Keratinocyte (primary cell): ENCODE measurements around the gene CLEC12A. TPM values are rescaled to one million over a fixed set of nuclear protein-coding genes. Genes with fewer than 3 reads are reported as not detected.

ENCODE experiments used
- DNase-seq: peaks from one replicate; pipeline ENCODE4 v3.0.0-alpha.2; 2011; ENCODE audit warnings: low read depth, missing footprints, low spot score
- FAIRE-seq: peaks from 2 replicates; lab custom pipeline; 2011; peaks lifted over from hg19 to GRCh38; lab: Jason Lieb, UNC
- H2AFZ ChIP-seq: 2 replicates; pipeline ENCODE4 v1.6.0; 2012; ENCODE audit warnings: low read length, control low read depth, inconsistent platforms; ENCODE audit not compliant: control insufficient read depth
- H3K27ac ChIP-seq: 2 replicates; pipeline ENCODE4 v1.5.1; 2011; ENCODE audit warnings: low read length; ENCODE audit not compliant: control insufficient read depth, insufficient read depth
- H3K27me3 ChIP-seq: 3 replicates; pipeline ENCODE4 v1.6.0; 2011; ENCODE audit warnings: low read length; ENCODE audit not compliant: control insufficient read depth, insufficient read depth; ENCODE audit errors: extremely low read depth
- H3K36me3 ChIP-seq, 2 experiments: 2 replicates in 1 of 2; 3 replicates in 1 of 2; pipeline ENCODE4 v1.5.1; 2011; ENCODE audit warnings: low read length in 2 of 2, mild to moderate bottlenecking in 1 of 2; ENCODE audit not compliant: control insufficient read depth in 2 of 2, insufficient read depth in 2 of 2; ENCODE audit errors: extremely low read depth in 1 of 2
- H3K4me1 ChIP-seq: 3 replicates; pipeline ENCODE4 v1.5.1; 2011; ENCODE audit warnings: low read length; ENCODE audit not compliant: control insufficient read depth, insufficient read depth; ENCODE audit errors: extremely low read depth
- H3K4me2 ChIP-seq: 3 replicates; pipeline ENCODE4 v1.6.0; 2011; ENCODE audit warnings: low read depth, low read length; ENCODE audit not compliant: control insufficient read depth, insufficient read depth; ENCODE audit errors: extremely low read depth
- H3K4me3 ChIP-seq, 3 experiments: fragments of 200-600 bp in 1 of 3; sonication (generic) in 1 of 3; 2 replicates in 2 of 3; 3 replicates in 1 of 3; pipeline ENCODE4 v1.5.1; 2011 to 2016; ENCODE audit warnings: low read length in 3 of 3, mild to moderate bottlenecking in 3 of 3, control low read depth in 2 of 3, inconsistent platforms in 1 of 3, low read depth in 1 of 3, mixed read lengths in 1 of 3, mixed run types in 1 of 3, moderate library complexity in 1 of 3; ENCODE audit not compliant: control insufficient read depth in 2 of 3, insufficient read depth in 2 of 3; ENCODE audit errors: extremely low read depth in 1 of 3
- H3K79me2 ChIP-seq: 2 replicates; pipeline ENCODE4 v1.6.0; 2012; ENCODE audit warnings: low read length; ENCODE audit not compliant: control insufficient read depth, insufficient read depth
- H3K9ac ChIP-seq: 3 replicates; pipeline ENCODE4 v1.6.0; 2011; ENCODE audit warnings: low read length; ENCODE audit not compliant: control insufficient read depth, insufficient read depth; ENCODE audit errors: extremely low read depth
- H3K9me1 ChIP-seq: 3 replicates; pipeline ENCODE4 v1.6.0; 2011; ENCODE audit warnings: low read length; ENCODE audit not compliant: control insufficient read depth, insufficient read depth; ENCODE audit errors: extremely low read depth
- H3K9me3 ChIP-seq: 2 replicates; pipeline ENCODE4 v1.5.1; 2012; ENCODE audit warnings: low read depth, low read length; ENCODE audit not compliant: control insufficient read depth
- H4K20me1 ChIP-seq: 3 replicates; pipeline ENCODE4 v1.6.0; 2011; ENCODE audit warnings: low read length; ENCODE audit not compliant: control insufficient read depth, insufficient read depth; ENCODE audit errors: extremely low read depth
- EZH2 ChIP-seq: IDR thresholded peaks from one replicate; pipeline ENCODE4 v1.6.1; 2012; ENCODE audit warnings: inconsistent platforms, mild to moderate bottlenecking, low read length, moderate library complexity
- dilution Hi-C: fragments of 300-500 bp; cut with MboI; formaldehyde crosslinking; loops from one replicate; pipeline ENCODE4 v1.7.0; 2020; ENCODE audit warnings: low sequenced_read_pairs; ENCODE audit not compliant: extremely low pct_ligation_motif_present
- polyA plus RNA-seq, 5 experiments: library from polyadenylated mRNA; depleted of rRNA in 3 of 5; stranded (reverse) in 3 of 5; stranded (forward) in 1 of 5; unstranded in 1 of 5; fragments of >200 nt; gene quantifications; 1 replicate in 1 of 5; 2 replicates in 3 of 5; 3 replicates in 1 of 5; pipeline versions ENCODE4 v1.2.1 to v1.2.3, GENCODE V29; 2011 to 2012; ENCODE audit warnings: missing spikeins in 2 of 5, low read depth in 1 of 5, low replicate concordance in 1 of 5
- TF ChIP-seq, protein P1 (sequence below), 3 experiments: IDR thresholded peaks in 1 of 3; conservative IDR thresholded peaks in 1 of 3; optimal IDR thresholded peaks in 1 of 3; 2 replicates in 2 of 3; 3 replicates in 1 of 3; pipeline versions ENCODE3 to v1.5.1; 2011; ENCODE audit warnings: low read length in 3 of 3, mild to moderate bottlenecking in 3 of 3, moderate library complexity in 2 of 3, control low read depth in 1 of 3, inconsistent platforms in 1 of 3; ENCODE audit not compliant: insufficient read depth in 2 of 3; ENCODE audit errors: extremely low read depth in 1 of 3

CLEC12A gene
- polyA plus RNA-seq, 1 donor (not counting 4 experiments of a cell fraction or from before 2014, with no cell fraction given), result not detected

DNA sequence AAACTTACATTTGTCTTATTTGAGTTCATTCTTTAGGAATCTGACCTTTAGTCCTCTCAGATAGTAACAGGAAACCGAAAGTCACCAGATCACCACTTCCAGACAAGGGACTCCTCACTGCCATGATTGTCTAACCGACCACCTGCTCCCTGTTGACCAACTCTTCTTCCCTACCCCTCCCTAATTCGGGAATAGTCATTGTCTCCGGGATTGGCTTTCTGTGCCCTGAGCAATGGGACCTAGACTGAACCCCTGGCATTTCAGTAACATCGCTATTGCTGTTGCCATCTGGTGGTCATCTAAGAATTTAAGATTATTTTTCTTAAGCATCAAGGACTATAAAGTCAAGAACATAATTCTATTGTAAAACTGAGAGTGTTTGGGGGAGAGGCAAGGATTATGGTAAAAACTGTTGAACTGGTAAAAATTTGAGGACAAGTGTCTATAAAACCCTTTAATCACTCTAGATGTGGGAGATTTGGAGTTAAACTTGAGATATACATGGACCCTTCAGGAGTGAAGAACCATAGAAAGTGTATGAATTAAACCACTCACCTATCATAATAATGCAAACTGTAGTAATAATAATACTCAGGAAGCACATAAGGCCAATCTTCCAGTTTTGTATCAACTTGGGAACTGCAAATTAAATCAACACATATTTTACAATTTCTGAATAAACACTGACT lies 45.4 kb upstream of the CLEC12A start:
- H3K4me1 ChIP-seq, result peaks cover 13% of the 10 kb centered on the region
- H3K9ac ChIP-seq, result no peak overlapping the region
- H4K20me1 ChIP-seq, result no peaks in the 10 kb centered on the region
- peak; percentile 86 for FAIRE-seq
- H3K27ac ChIP-seq, result no peak overlapping the region
- no peaks in the 10 kb centered on the region for H3K9me1 ChIP-seq
- DNase-seq, result no peak
- no peak for TF ChIP-seq EZH2
- TF ChIP-seq, protein P1, sequence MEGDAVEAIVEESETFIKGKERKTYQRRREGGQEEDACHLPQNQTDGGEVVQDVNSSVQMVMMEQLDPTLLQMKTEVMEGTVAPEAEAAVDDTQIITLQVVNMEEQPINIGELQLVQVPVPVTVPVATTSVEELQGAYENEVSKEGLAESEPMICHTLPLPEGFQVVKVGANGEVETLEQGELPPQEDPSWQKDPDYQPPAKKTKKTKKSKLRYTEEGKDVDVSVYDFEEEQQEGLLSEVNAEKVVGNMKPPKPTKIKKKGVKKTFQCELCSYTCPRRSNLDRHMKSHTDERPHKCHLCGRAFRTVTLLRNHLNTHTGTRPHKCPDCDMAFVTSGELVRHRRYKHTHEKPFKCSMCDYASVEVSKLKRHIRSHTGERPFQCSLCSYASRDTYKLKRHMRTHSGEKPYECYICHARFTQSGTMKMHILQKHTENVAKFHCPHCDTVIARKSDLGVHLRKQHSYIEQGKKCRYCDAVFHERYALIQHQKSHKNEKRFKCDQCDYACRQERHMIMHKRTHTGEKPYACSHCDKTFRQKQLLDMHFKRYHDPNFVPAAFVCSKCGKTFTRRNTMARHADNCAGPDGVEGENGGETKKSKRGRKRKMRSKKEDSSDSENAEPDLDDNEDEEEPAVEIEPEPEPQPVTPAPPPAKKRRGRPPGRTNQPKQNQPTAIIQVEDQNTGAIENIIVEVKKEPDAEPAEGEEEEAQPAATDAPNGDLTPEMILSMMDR (optimal IDR thresholded peaks at IDR 0.05 in 1 of 3, IDR thresholded peaks at IDR 0.05 in 1 of 3, conservative IDR thresholded peaks at IDR 0.05 in 1 of 3; ENCODE audit: extremely low read depth in 1 of 3, insufficient read depth in 2 of 3, low read length in 3 of 3), result peak; percentile 37 to 47 (median 41)
- peak overlapping the region in 2 of 3 experiments; percentile 22 to 45 for H3K4me3 ChIP-seq
- H3K36me3 ChIP-seq, result no peaks in the 10 kb centered on the region
- H3K79me2 ChIP-seq, result no peaks in the 10 kb centered on the region
- H3K27me3 ChIP-seq, result no peaks in the 10 kb centered on the region
- no peaks in the 10 kb centered on the region for H3K9me3 ChIP-seq
- peak overlapping the region; percentile 67 for H3K4me2 ChIP-seq
- dilution Hi-C loops, result no loop called here
- peak overlapping the region; percentile 89 for H2AFZ ChIP-seq

DNA sequence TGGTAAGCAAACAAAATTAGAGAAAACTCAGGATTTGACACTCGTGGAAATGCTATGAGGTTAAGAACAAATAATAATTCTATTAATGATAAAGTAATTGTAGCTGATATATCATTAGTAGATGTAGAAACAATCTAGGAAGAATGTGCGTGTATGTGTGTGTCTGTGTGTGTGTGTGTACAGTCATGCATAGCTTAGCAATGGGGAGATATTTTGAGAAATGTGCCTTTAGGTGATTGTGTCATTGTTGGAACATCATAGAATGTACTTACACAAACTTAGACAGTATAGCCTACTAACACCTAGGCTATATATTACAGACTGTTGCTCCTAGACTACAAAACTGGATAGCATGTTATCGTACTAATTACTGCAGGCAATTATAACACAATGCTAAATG lies 44.3 kb upstream of the CLEC12A start:
- Histone ChIP-seq H3K9me1 (no peaks in the 10 kb centered on the region), H3K9me3 (no peaks in the 10 kb centered on the region), H3K27me3 (no peaks in the 10 kb centered on the region), H3K27ac (no peak overlapping the region), H4K20me1 (no peaks in the 10 kb centered on the region), H3K4me2 (peak overlapping the region; percentile 27), H3K79me2 (no peaks in the 10 kb centered on the region), H3K4me3 (no peak overlapping the region), H3K9ac (no peak overlapping the region), H3K4me1 (peaks cover 18% of the 10 kb centered on the region), H3K36me3 (no peaks in the 10 kb centered on the region), H2AFZ (no peak overlapping the region)
- dilution Hi-C loops, result no loop called here
- FAIRE-seq (no peak), DNase-seq (no peak)
- TF ChIP-seq, protein P1 (optimal IDR thresholded peaks at IDR 0.05 in 1 of 3, IDR thresholded peaks at IDR 0.05 in 1 of 3, conservative IDR thresholded peaks at IDR 0.05 in 1 of 3; ENCODE audit: extremely low read depth in 1 of 3, insufficient read depth in 2 of 3, low read length in 3 of 3), result no peak
